GM12891 (cell line): ENCODE measurements around the gene AMY2A.

Experiments used
- POLR2AphosphoS5 ChIP-seq: IDR thresholded peaks from 2 replicates; pipeline ENCODE4 v1.6.1; 2011; ENCODE audit warnings: low read depth, low read length, control low read depth
- POU2F2 ChIP-seq: IDR thresholded peaks from 2 replicates; pipeline ENCODE4 v1.6.1; 2011; ENCODE audit warnings: low read depth, mild to moderate bottlenecking, control low read depth, low read length, moderate library complexity
- TAF1 ChIP-seq: IDR thresholded peaks from 2 replicates; pipeline ENCODE4 v1.6.1; 2011; ENCODE audit warnings: low read depth, low read length, control low read depth

DNA sequence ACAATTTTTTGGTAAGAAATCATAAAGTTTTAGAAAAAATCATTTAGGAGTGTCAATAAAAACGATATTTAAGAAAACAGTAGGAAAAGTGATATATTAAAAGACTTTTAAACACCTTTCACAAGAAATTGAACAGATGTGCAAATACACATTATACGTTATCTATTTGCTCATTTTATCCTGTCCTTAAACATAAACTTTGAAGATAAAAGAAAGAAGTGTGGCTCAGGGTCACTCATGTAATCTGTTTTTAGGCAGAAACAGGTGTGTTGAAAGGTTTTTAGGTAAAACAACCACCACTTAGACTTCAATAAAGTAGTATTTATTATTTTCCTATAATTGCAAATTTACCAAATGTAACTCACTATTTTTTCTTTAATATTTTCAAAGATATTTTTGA lies 32.7 kb upstream of the AMY2A start:
- TF ChIP-seq POU2F2 = no peak
- no peak for TF ChIP-seq TAF1
- TF ChIP-seq POLR2AphosphoS5 = no peak
